ENCODE measurements around the gene KCP.
A peak's percentile ranks its signal among the peaks of the same experiment; 100 is the strongest.

KCP gene

DNA sequence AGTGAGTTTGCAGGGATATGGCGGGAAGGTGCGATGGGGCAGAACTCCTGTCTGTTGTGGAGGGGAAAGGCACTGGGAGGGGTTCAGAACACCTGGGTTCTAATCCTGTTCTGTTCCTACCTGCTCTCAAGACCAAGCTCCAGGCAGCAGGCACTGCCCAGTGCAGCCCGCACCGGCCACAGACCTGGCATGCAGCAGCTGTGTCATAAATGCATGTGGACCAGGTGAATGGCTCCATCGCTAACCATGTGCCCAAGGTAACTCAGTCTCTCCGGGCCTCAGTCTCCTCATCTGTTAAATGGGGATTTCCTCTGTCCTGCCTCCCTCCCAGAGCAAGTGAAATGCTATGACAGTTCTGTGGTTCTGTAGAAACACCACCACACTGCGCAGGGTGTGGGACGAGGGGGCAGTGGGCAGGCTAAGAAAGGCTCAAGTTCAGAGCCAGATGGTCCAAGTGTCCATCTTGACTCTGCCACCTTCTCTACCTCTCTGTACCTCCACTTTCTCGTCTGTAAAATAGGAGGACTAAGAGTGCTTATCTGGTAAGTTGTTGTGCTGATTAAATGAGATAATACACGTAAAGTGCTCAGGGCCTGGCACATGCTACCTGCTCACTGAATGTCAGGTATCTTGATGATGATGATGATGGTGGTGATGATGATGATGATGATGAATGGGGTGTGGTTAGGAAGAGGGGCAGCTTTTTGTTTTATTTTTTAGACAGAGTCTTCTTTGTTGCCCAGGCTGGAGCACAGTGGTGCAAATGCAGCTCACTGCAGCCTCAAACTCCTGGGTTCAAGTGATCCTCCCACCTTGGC is 24.9 kb downstream of the KCP start:
- DNase-seq: no peak

GRCh38 chr7:128884561-128885369 is 25.7 kb downstream of the KCP start:
- DNase-seq: no peak

DNA sequence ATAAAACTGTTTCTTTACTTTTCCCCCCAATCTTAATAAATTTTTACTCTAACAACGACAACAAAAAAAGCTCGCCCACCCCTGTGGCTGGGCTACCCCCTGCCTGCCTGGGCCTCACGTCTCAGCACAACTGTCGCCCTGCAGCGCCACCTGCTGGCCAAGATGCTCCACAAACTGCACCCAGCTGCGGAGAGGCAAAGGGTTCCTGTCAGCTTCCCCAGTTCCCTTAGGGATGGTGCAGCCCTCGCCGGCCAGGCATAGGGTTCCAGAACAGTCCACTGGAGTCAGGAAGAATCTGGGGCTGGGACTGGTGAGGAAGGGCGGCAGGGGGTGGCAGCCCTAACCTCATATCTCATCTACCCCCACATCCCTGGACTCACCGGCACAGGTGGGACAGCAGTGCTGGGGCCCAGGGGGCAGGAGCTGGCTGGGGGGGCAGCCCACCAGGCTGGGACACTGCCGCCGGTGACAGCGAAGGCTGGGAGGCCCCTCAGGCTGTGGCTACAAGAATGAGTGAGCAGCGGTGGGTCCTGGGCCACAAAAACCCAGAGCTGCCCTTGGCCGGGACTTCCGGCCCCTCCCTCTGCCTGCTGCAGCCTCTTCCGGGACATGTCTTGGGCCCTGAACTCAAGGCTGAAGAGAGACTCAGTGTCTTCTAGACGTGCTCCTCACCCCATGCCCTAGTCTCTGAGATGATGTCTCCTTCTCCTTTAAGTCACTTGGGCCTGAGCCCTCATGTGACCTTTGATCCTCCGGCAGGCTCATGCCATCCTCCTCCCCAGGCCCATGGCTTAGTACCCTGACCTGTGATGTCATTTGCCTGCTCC is 26.7 kb downstream of the KCP start:
- DNase-seq: peak; percentile 83

DNA sequence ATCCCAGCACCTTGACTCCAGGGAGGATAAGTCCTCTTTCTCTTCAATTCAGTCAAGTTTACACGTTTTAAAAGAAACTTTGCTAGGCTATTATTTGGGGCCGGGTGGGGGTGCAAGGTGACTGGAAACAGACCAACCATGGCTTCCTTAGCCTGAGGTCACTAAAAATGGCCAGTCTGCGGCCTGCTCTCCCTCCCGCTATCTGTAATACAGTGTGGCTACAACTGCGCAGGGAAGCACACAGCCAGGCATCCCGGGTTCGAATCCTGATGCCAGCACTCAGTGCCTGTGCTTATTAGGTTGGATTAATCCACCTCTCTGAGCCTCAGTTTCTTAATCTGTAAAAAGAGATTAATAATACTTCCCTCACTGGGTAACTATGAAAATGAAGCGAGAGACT is 28.4 kb downstream of the KCP start:
- no peak for DNase-seq

DNA sequence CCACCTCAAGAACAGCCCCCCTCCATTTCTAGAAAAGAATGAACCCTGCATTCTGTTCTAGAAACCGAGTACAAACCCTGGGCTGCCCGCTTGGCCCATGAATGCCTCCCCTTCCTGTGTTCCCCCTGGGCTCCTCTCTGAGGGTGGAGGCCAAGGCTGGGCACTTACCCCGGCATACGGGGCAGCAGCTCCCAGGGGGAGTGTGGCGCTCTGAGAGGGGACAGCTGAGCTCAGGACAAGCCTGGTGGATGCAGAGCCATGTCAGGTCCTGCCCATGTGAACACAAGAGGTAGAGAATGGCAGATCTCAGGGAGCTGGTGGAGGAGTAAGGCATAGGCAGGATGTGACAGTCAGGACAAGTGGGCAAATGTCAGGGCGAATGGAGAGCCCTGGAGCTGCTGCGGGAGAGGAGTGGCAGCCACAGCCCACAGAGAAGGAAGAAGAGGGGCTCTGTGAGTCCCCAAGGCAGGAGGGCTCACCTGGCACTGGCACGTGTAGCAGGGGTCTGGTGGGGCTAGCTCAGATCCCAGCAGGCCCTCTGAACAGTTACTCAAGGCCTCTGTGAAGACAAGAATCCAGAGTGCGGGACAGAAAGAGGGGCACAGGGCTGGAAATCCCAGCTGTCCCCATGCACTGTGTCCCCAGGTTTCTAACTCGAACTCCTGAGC is 28.9 kb downstream of the KCP start:
- no peak for DNase-seq

GRCh38 chr7:128880791-128881457 is 29.6 kb downstream of the KCP start:
- no peak for DNase-seq

- DNase-seq: no peak
Measured at GRCh38 chr7:128879939-128880746, 30.4 kb downstream of the KCP start.

DNA sequence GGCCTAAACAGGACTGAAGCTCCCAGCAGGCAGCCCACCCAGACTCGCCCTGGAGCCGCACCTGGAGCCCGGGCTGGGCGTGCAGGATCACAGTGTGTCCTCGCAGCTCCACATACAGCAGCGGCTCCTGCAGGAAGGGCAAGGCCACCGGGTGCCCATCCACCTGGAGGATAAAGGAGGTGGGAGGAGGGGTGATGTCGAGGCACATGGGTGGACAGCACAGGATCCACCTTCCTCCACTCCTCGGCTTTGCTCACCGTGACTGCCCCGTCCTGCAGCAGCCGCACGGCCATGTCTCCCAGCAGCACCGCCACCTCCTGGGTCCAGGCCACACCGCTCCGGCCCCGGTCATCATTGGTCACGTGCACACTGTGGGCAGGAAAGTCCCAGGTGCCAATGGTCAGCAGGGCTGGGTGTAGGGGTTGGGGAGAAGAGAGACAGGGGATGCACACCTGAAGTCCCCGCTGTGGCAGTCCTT is 31.0 kb downstream of the KCP start:
- no peak for DNase-seq

DNA sequence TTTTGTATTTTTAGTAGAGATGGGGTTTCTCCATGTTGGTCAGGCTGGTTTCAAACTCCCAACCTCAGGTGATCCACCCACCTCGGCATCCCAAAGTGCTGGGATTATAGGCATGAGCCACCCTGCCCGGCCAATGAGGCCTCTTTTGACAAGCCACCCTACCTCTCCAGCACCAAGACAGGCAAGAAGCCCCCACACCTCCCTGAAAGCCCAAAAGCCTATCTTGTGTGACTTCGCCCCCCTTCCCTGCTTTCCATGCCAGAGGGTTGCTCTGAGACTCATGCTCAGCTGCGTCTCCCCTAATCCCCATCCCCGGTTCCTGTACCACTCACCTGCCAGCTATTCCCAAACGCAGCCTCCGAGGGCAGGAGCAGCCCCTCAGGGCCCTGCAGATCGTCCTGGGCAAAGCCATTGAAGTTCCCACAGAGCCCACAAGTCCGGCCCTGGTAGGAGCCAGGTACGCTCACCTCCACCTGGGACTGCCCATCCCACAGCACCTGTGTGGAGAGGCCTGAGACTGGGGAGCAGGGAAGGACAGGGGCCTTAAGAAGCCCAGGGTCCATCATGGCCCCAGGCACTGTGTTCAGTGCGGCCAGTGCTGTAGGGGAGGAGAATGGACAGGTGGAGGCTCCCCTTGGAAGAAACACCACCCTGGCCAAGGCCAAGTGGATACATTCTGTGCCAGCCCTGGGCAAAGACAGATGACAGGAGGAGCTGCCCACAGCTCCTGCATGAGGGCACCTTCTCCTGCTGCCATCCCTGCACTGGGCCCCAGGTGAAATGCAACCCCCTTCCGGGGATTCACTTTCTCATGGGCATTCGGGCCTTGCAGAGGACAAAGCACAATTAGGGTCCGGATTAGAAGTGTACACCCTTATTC is 32.0 kb downstream of the KCP start:
- no peak for DNase-seq

DNA sequence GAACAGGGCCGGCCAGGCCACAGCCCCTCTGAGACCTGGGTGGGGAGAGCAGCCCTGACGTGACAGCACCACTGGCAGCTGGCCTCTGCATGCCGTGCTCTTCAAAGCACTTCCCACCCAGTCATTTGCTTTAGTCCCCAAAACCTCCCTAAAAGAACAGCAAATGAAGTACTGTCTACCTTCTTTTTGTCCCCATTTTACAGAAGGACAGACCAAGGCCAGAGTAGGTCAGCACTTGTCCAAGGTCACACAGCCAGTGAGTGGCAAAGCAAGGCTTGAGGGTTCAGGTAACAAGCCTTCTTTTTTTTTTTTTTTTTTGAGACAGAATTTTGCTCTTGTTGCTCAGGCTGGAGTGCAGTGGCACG is 32.8 kb downstream of the KCP start:
- no peak for DNase-seq

GRCh38 chr7:128876978-128877755 is 33.3 kb downstream of the KCP start:
- no peak for DNase-seq

- no peak for DNase-seq
Measured at GRCh38 chr7:128876586-128876977, 33.9 kb downstream of the KCP start.

DNA sequence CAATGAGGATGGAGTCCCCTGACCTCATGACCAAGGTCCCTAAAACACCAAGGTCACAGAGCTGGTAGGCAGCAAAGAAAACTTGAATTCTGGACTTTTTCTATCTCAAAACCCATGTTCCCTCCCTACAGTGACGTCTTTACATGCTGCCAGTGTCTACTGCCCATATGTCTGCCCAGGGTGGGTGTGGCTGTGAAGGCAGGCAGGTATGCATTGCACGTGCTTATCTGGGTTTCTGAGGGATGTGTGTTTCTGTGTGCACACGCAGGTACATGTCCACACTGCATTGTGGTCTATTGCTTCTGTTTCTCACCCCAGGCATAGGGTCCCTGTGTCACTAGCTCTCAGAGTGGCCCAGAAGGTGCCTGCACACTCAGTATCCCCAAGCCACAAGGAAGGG is 34.4 kb downstream of the KCP start:
- DNase-seq: no peak

GRCh38 chr7:128875523-128875948 is 35.0 kb downstream of the KCP start:
- no peak for DNase-seq

DNA sequence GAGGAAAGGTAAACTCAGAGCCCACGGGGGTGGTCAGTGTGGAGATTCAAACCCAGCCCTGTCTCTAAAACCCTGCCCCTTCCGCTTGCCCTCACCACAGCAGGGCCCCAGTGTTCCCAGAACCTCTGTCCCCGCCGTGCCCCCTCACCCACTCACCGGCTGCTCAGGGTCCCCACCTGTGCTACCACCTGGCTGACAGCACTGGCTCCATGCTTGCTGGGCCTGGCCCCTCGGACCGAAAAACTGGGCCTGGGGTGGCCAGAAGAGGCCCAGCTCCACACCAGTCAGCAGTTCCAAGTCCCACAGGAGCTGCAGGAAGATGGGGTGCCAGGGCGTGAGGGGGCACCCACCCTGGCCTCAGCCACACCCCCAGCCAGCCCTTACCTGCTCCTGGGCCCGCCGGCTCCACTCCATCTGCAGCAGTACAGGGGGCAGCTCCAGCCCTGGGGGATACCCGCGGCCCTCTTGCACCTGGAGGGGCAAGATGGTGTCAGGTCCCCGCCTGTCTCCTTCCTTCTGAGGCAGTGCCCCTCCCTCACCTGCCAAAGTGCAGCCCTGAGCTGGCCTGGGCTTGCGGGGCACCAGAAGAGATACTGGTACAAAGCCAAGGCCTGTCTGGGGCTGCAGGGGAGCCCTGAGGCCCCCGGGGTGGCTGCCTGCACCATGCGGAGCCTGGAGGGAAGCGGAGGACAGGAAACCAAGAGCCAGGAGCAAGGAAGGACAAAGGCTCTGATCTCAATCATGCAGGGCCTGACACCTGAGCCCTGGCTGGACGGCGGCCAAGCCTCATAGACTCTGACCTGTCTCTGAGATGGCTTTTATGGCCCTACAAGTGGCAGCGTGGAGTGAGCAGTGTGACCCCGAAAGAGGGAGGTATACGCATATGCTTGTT is 36.1 kb downstream of the KCP start:
- DNase-seq: no peak

DNA sequence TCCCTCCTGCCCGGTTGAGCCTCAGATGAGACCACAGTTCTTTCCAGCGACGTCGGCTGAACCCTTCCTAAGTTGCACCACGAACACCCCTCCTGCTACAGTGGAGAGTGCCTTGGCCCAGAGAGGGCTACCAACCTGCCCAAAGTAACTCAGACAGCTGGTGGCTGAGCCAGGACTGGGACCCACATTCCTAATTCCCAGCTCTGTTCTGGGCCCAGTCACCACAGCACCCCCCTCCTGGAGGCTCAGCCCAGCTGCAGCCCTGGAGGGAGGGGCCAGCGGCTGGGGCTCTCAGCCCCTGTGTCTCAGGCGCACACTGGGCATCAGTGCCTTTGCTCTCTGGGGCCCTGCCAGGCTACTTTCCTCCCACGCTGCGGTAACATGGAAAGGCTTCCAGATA is 37.3 kb downstream of the KCP start:
- DNase-seq: no peak

DNA sequence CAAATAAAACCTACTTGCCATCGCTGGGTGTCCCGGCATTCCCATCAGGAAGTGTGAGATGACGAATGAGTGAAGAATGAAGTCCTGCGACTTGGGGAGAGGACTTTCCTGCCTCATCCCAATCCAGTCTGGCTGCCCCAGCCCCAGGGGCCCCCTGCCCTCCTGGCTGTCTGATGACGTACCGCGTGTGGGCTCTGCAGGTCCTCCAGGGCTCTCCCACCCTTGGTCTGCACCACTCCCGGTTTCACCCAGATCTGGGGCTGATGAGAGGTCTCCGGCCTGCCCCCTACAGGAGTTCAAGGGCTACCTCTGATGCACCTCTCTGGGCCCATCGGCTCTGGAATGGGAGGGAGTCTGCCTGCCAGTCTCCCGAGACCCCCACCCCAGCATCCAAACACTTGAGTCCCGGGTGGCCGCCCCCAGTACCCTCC is 38.1 kb downstream of the KCP start:
- DNase-seq: no peak

DNA sequence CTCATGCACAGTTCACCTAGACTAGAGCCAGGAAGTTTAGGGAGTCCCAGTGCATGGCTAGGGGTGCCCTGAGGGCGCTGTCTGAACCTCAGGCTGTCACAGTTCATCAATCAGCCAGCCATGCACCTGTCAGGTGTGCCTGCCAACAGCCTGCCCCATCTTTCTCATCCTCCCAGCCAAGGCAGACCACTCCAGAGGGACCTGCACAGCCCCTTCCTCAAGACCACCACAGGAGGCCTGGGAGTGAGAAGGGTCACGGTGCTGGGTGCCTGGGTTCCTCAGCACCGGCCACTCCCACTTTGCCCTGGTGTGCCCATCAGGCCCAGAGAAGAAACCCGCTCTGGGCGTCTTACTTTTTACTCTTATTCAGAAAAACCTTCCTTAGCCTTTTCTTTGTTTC is 39.5 kb downstream of the KCP start:
- no peak for DNase-seq
